ENCODE results near the gene PNPLA7. TPM values are rescaled to one million over a fixed set of nuclear protein-coding genes. Genes with fewer than 3 reads are reported as not detected.

PNPLA7 gene
- polyA plus RNA-seq, 1 of the 3 experiments (the other 2 are of a cell fraction) = 0.99 TPM

DNA sequence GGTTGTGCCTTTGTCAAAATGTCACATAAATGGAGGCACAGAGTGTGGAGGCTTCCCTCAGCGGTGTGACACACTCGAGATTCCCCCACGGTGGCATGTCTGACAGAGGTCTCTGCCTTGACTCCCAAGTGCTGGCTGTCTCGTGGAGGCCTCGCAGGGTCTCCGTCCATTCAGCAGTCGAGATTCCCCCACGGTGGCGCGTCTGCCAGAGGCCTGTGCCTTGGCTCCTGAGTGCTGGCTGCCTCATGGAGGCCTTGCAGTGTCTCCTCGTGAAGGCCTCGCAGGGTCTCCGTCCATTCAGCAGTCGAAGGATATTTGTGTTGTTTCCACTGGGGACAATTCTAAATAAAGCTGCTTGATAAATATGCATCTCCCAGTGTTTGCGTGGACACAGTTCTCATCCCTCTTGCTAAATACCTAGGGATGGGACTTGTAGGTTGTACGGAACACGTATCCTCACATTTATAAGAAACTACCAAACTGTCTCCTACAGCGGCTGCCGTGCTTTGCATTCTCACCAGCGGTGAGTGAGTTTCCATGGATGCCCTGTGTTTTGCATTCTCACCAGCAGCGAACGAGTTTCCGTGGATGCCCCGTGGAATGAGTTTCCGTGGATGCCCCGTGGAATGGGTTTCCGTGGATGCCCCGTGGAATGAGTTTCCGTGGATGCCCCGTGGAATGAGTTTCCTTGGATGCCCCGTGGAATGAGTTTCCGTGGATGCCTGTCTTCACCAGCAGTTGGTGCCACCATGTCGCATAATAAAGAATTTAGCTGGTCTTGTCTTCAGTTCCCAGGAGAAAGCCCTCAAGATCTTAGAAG, 25.8 kb downstream of the PNPLA7 start:
- no peak overlapping the region for H2AFZ ChIP-seq (ENCODE audit: low read depth)
- no peak overlapping the region for H3K4me3 ChIP-seq (ENCODE audit: low read depth in 2 of 2, low read length in 1 of 2)
- CTCF ChIA-PET = interaction anchor here (0.6 to 1.6 kb wide), 8 partner anchors 9 to 237 kb away, joined by 3 to 6 read pairs (median 4); no protein-coding TSS in a partner anchor
- no peak overlapping the region for H3K9ac ChIP-seq
- POLR2A ChIA-PET = no interaction called here
- no peaks in the 10 kb centered on the region for H3K9me3 ChIP-seq
- TF ChIP-seq POLR2AphosphoS5 (IDR thresholded peaks at IDR 0.05; ENCODE audit: low read depth, low read length) (no peak), RCOR1 (IDR thresholded peaks at IDR 0.05; ENCODE audit: low read length) (no peak), NFIC (IDR thresholded peaks at IDR 0.05; ENCODE audit: borderline replicate concordance) (no peak), RAD21 (IDR thresholded peaks at IDR 0.05; ENCODE audit: low read length) (no peak), RXRA (IDR thresholded peaks at IDR 0.05; ENCODE audit: borderline replicate concordance, low read depth) (no peak), ELF1 (IDR thresholded peaks at IDR 0.05) (no peak), SIN3A (IDR thresholded peaks at IDR 0.05; ENCODE audit: borderline replicate concordance, low read depth, low read length) (no peak), CHD2 (IDR thresholded peaks at IDR 0.05; ENCODE audit: low read length, partially characterized antibody) (no peak), USF2 (IDR thresholded peaks at IDR 0.05; ENCODE audit: borderline replicate concordance, low read depth, low read length) (no peak), MAX (IDR thresholded peaks at IDR 0.05; ENCODE audit: low read depth) (no peak), EZH2phosphoT487 (IDR thresholded peaks at IDR 0.05; ENCODE audit: borderline replicate concordance, low read depth) (no peak), TEAD4 (IDR thresholded peaks at IDR 0.05; ENCODE audit: borderline replicate concordance, insufficient read depth) (no peak), FOSL2 (IDR thresholded peaks at IDR 0.05; ENCODE audit: borderline replicate concordance, low read depth) (no peak), RFX5 (IDR thresholded peaks at IDR 0.05; ENCODE audit: low read length) (no peak), PBX3 (IDR thresholded peaks at IDR 0.05) (no peak), MXI1 (IDR thresholded peaks at IDR 0.05; ENCODE audit: low read depth, low read length) (no peak), YY1 (IDR thresholded peaks at IDR 0.05; ENCODE audit: low read depth) (no peak)
- TF ChIP-seq, protein P1, sequence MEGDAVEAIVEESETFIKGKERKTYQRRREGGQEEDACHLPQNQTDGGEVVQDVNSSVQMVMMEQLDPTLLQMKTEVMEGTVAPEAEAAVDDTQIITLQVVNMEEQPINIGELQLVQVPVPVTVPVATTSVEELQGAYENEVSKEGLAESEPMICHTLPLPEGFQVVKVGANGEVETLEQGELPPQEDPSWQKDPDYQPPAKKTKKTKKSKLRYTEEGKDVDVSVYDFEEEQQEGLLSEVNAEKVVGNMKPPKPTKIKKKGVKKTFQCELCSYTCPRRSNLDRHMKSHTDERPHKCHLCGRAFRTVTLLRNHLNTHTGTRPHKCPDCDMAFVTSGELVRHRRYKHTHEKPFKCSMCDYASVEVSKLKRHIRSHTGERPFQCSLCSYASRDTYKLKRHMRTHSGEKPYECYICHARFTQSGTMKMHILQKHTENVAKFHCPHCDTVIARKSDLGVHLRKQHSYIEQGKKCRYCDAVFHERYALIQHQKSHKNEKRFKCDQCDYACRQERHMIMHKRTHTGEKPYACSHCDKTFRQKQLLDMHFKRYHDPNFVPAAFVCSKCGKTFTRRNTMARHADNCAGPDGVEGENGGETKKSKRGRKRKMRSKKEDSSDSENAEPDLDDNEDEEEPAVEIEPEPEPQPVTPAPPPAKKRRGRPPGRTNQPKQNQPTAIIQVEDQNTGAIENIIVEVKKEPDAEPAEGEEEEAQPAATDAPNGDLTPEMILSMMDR (IDR thresholded peaks at IDR 0.05) = no peak
- TF ChIP-seq, protein P2, sequence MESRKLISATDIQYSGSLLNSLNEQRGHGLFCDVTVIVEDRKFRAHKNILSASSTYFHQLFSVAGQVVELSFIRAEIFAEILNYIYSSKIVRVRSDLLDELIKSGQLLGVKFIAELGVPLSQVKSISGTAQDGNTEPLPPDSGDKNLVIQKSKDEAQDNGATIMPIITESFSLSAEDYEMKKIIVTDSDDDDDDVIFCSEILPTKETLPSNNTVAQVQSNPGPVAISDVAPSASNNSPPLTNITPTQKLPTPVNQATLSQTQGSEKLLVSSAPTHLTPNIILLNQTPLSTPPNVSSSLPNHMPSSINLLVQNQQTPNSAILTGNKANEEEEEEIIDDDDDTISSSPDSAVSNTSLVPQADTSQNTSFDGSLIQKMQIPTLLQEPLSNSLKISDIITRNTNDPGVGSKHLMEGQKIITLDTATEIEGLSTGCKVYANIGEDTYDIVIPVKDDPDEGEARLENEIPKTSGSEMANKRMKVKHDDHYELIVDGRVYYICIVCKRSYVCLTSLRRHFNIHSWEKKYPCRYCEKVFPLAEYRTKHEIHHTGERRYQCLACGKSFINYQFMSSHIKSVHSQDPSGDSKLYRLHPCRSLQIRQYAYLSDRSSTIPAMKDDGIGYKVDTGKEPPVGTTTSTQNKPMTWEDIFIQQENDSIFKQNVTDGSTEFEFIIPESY (IDR thresholded peaks at IDR 0.05; ENCODE audit: borderline replicate concordance, low read depth) = no peak
- H3K79me2 ChIP-seq (ENCODE audit: insufficient read depth) = no peaks in the 10 kb centered on the region
- no peak overlapping the region for H3K27ac ChIP-seq (ENCODE audit: low read depth in 2 of 2, low read length in 1 of 2)
- no peaks in the 10 kb centered on the region for H3F3A ChIP-seq (replicated peaks; ENCODE audit: insufficient read depth)
- H3K9me2 ChIP-seq = no peaks in the 10 kb centered on the region
- H3K4me2 ChIP-seq = no peak overlapping the region
- no peaks in the 10 kb centered on the region; a peak in 1 of 4 replicates for H3K4me1 ChIP-seq (ENCODE audit: control insufficient read depth in 1 of 2, insufficient read depth in 2 of 2, low read depth in 1 of 2, low read length in 1 of 2)
- DNase-seq = no peak
- 90% methylated on average over 24 of the region's 33 CpGs for WGBS (ENCODE audit: low lambda C conversion rate)
- H4K20me1 ChIP-seq (ENCODE audit: insufficient read depth) = no peaks in the 10 kb centered on the region
- no peaks in the 10 kb centered on the region for H3K36me3 ChIP-seq (replicated peaks in 1 of 2; ENCODE audit: control insufficient read depth in 1 of 2, insufficient read depth in 2 of 2, low read length in 1 of 2)
- H3K27me3 ChIP-seq (ENCODE audit: insufficient read depth) = no peaks in the 10 kb centered on the region

Data from SK-N-SH (cell line).